ENCODE data around the gene GALNT13.

- no peak for TF ChIP-seq EZH2 (IDR thresholded peaks at IDR 0.05; ENCODE audit: low read length, missing control alignments)
- TF ChIP-seq CTCF (conservative IDR thresholded peaks at IDR 0.05 in 1 of 2, IDR thresholded peaks at IDR 0.05 in 1 of 2; ENCODE audit: low read depth in 1 of 2, low read length in 2 of 2) = no peak
Observed at GRCh38 chr2:154032220-154032619, 160.5 kb downstream of the GALNT13 start.

Measured in fibroblast of lung (primary cell).